ENCODE measurements around the gene CFHR1.

GRCh38 chr1:196877964-196878363 lies 58.4 kb downstream of the CFHR1 start:
- TF ChIP-seq, protein P1, sequence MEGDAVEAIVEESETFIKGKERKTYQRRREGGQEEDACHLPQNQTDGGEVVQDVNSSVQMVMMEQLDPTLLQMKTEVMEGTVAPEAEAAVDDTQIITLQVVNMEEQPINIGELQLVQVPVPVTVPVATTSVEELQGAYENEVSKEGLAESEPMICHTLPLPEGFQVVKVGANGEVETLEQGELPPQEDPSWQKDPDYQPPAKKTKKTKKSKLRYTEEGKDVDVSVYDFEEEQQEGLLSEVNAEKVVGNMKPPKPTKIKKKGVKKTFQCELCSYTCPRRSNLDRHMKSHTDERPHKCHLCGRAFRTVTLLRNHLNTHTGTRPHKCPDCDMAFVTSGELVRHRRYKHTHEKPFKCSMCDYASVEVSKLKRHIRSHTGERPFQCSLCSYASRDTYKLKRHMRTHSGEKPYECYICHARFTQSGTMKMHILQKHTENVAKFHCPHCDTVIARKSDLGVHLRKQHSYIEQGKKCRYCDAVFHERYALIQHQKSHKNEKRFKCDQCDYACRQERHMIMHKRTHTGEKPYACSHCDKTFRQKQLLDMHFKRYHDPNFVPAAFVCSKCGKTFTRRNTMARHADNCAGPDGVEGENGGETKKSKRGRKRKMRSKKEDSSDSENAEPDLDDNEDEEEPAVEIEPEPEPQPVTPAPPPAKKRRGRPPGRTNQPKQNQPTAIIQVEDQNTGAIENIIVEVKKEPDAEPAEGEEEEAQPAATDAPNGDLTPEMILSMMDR (IDR thresholded peaks at IDR 0.05) = no peak
- TF ChIP-seq POLR2A (IDR thresholded peaks at IDR 0.05) = no peak
- no peak for TF ChIP-seq EP300 (IDR thresholded peaks at IDR 0.05)

All from ovary (tissue), 3 donors.